ENCODE data around the gene PYROXD2. TPM values are rescaled to one million over a fixed set of nuclear protein-coding genes. Genes with fewer than 3 reads are reported as not detected.

PYROXD2 gene
- total and polyA plus RNA-seq, 10 of the 15 experiments (the other 5 are each of a cell fraction or from before 2014, with no cell fraction given), result 4.8 to 15.8 (median 11.1) TPM

DNA sequence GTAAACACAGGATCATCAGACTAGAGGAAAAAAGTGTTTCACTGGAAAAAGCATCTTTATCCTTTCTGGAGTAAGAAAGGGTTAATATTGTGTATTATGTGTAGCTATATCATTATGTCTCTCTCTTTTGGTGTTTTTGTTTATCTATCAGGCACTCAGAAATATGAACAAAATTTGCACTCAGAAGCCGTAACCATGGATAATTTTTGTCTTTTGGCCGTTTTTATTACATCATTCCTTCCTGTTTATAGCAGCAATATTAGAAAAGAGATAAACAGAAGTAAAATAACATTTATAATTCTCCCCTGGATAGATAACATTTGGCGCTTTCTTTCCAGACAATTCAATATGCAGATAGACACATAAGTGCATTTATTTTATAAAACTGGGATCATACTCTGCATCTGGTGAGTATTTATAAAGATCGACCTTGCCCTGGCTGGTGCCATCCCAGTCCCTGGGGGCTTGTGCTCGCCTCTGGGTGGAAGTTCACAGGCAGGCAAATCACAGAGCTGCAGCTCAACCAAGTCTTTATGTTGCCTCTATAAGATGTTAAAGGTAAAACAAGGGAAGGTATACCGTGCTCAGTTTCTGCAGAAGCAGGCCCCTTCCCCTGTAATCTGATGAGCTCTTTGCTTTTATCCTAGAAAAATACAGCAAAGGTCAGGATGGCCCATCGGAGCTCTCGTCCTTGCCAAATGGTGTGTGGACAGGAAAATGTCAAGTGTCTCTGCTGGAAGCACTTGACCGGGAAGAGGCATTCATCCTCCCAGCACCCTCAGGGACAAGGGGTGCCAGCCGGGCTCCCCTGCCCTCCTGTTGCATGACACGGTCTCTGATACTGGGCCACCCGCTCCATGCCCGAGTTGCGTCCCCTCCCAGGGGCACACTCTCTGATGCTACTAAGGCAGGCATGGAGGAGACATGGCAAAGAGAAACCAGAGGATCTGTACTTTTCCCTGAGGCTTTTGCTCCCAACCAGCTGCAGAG is 43.9 kb downstream of the PYROXD2 start:
- ATAC-seq, result no peak
- no peak overlapping the region for H3K4me2 ChIP-seq (ENCODE audit: control insufficient read depth, insufficient read depth)
- no peaks in the 10 kb centered on the region for H3K27me3 ChIP-seq (replicated peaks in 1 of 2; ENCODE audit: control insufficient read depth in 2 of 2, insufficient read depth in 2 of 2, low read length in 1 of 2)
- no peaks in the 10 kb centered on the region for H4K20me1 ChIP-seq (ENCODE audit: control insufficient read depth, insufficient read depth)
- H3K36me3 ChIP-seq (ENCODE audit: control insufficient read depth in 2 of 2, insufficient read depth in 2 of 2, low read length in 1 of 2), result no peaks in the 10 kb centered on the region
- no TSS peak for BruUV-seq (replicated peaks)
- ChIA-PET CTCF (interaction anchor here (0.6 kb wide), 1 partner anchor 51 kb away, joined by 3 read pairs; no protein-coding TSS in a partner anchor), RAD21 (ENCODE audit: unreplicated experiment) (no interaction called here), SMC1A (ENCODE audit: uncharacterized antibody, unreplicated experiment) (no interaction called here), POLR2A (no interaction called here)
- H3K4me3 ChIP-seq, result no peak overlapping the region
- no peak overlapping the region for H2AFZ ChIP-seq (ENCODE audit: control insufficient read depth, low read depth, low read length)
- TF ChIP-seq POLR2A (IDR thresholded peaks at IDR 0.05; ENCODE audit: low read depth, low read length), result no peak
- DNase-seq (ENCODE audit: low read depth, low spot score), result no peak
- no peaks in the 10 kb centered on the region for H3K4me1 ChIP-seq (ENCODE audit: control insufficient read depth, insufficient read depth, low read length)
- H3K9me3 ChIP-seq (replicated peaks; ENCODE audit: control insufficient read depth, insufficient read depth, low read length), result no peaks in the 10 kb centered on the region
- intact Hi-C loops (cut with micrococcal nuclease; ENCODE audit: unreplicated experiment), result no loop called here
- no peak overlapping the region for H3K27ac ChIP-seq (ENCODE audit: control insufficient read depth, insufficient read depth)
- in situ Hi-C loops (cut with MboI), result no loop called here
- H3K9ac ChIP-seq (ENCODE audit: control insufficient read depth, insufficient read depth, low read length), result no peak overlapping the region
- FAIRE-seq, result no peak
- no peaks in the 10 kb centered on the region for H3K79me2 ChIP-seq (ENCODE audit: control insufficient read depth, insufficient read depth, low read length)
- WGBS (ENCODE audit: insufficient coverage, insufficient replicate concordance, low lambda C conversion rate, missing lambda C conversion rate), result 58% methylated on average over 14 of the region's 14 CpGs

- DNase-seq (ENCODE audit: low read depth, low spot score) (no peak), FAIRE-seq (no peak), ATAC-seq (no peak)
- no peaks in the 10 kb centered on the region for H4K20me1 ChIP-seq (ENCODE audit: control insufficient read depth, insufficient read depth)
- BruUV-seq (replicated peaks), result no TSS peak
- POLR2A ChIA-PET, result no interaction called here
- CTCF ChIA-PET, result no interaction called here
- H3K4me3 ChIP-seq, result no peak overlapping the region
- no peak overlapping the region for H3K27ac ChIP-seq (ENCODE audit: control insufficient read depth, insufficient read depth)
- no peak overlapping the region for H3K9ac ChIP-seq (ENCODE audit: control insufficient read depth, insufficient read depth, low read length)
- no peaks in the 10 kb centered on the region for H3K36me3 ChIP-seq (ENCODE audit: control insufficient read depth in 2 of 2, insufficient read depth in 2 of 2, low read length in 1 of 2)
- no peaks in the 10 kb centered on the region for H3K79me2 ChIP-seq (ENCODE audit: control insufficient read depth, insufficient read depth, low read length)
- H3K4me2 ChIP-seq (ENCODE audit: control insufficient read depth, insufficient read depth), result no peak overlapping the region
- no peaks in the 10 kb centered on the region for H3K27me3 ChIP-seq (replicated peaks in 1 of 2; ENCODE audit: control insufficient read depth in 2 of 2, insufficient read depth in 2 of 2, low read length in 1 of 2)
- RAD21 ChIA-PET (ENCODE audit: unreplicated experiment), result no interaction called here
- H2AFZ ChIP-seq (ENCODE audit: control insufficient read depth, low read depth, low read length), result no peak overlapping the region
- in situ Hi-C loops (cut with MboI) (no loop called here), intact Hi-C loops (cut with micrococcal nuclease; ENCODE audit: unreplicated experiment) (no loop called here)
- 51% methylated on average over 7 of the region's 7 CpGs for WGBS (ENCODE audit: insufficient coverage, insufficient replicate concordance, low lambda C conversion rate, missing lambda C conversion rate)
- no peaks in the 10 kb centered on the region for H3K9me3 ChIP-seq (replicated peaks; ENCODE audit: control insufficient read depth, insufficient read depth, low read length)
- SMC1A ChIA-PET (ENCODE audit: uncharacterized antibody, unreplicated experiment), result no interaction called here
- peaks cover 3% of the 10 kb centered on the region for H3K4me1 ChIP-seq (ENCODE audit: control insufficient read depth, insufficient read depth, low read length)
- TF ChIP-seq MTA2 (IDR thresholded peaks at IDR 0.05; ENCODE audit: low read depth) (no peak), MYC (IDR thresholded peaks at IDR 0.05; ENCODE audit: insufficient read depth, insufficient read length, insufficient replicate concordance, low read length, severe bottlenecking) (no peak), SMC3 (IDR thresholded peaks at IDR 0.05; ENCODE audit: borderline replicate concordance, low read length) (no peak), DPF2 (IDR thresholded peaks at IDR 0.05) (no peak), GATAD2B (conservative IDR thresholded peaks at IDR 0.05; ENCODE audit: low read depth) (no peak), JUND (IDR thresholded peaks at IDR 0.05; ENCODE audit: low read depth, low read length) (no peak), LARP7 (IDR thresholded peaks at IDR 0.05) (no peak), NFYA (IDR thresholded peaks at IDR 0.05; ENCODE audit: borderline replicate concordance, low read depth, low read length) (no peak), NR2F1 (conservative IDR thresholded peaks at IDR 0.05) (no peak), ESRRA (IDR thresholded peaks at IDR 0.05; ENCODE audit: low read length) (no peak), ZNF217 (IDR thresholded peaks at IDR 0.05) (no peak), CEBPB (IDR thresholded peaks at IDR 0.05; ENCODE audit: borderline replicate concordance in 1 of 2, low read depth in 2 of 2, low read length in 2 of 2) (no peak), NBN (IDR thresholded peaks at IDR 0.05) (no peak), HSF1 (IDR thresholded peaks at IDR 0.05; ENCODE audit: low read depth, low read length) (no peak), IRF3 (IDR thresholded peaks at IDR 0.05) (no peak), NR2C1 (IDR thresholded peaks at IDR 0.05) (no peak)
Observed at GRCh38 chr10:98369801-98370200, 45.2 kb downstream of the PYROXD2 start.

All from GM12878 (cell line).